Measurements from ENCODE around the gene RABGAP1L.

The RABGAP1L gene

GRCh38 chr1:174157157-174157806, 2.0 kb upstream of the RABGAP1L start:
- peaks cover 3% of the 10 kb centered on the region; the same call in 1 of the 2 replicates for H3K4me1 ChIP-seq (ENCODE audit: control insufficient read depth, insufficient read depth, low read length)
- TF ChIP-seq ZNF830 (tag by site-specific recombination; IDR thresholded peaks at IDR 0.05; ENCODE audit: low read depth) (no peak), KLF16 (tag by site-specific recombination; IDR thresholded peaks at IDR 0.05) (no peak), ZNF302 (tag by site-specific recombination; IDR thresholded peaks at IDR 0.05; ENCODE audit: low read depth) (no peak), ZNF670 (tag by site-specific recombination; IDR thresholded peaks at IDR 0.05; ENCODE audit: low read depth) (no peak), ZNF555 (tag by site-specific recombination; conservative IDR thresholded peaks at IDR 0.05) (no peak), ZNF174 (tag by site-specific recombination; IDR thresholded peaks at IDR 0.05) (no peak), ZBTB48 (tag by site-specific recombination; IDR thresholded peaks at IDR 0.05) (no peak), HOXC10 (CRISPR knock-in tag; IDR thresholded peaks at IDR 0.05) (no peak), ZNF18 (tag by site-specific recombination; IDR thresholded peaks at IDR 0.05) (no peak), ZNF24 (tag by site-specific recombination; IDR thresholded peaks at IDR 0.05) (no peak), ZSCAN18 (tag by site-specific recombination; IDR thresholded peaks at IDR 0.05) (no peak), ZNF585B (tag by site-specific recombination; IDR thresholded peaks at IDR 0.05) (no peak), ZNF843 (tag by site-specific recombination; IDR thresholded peaks at IDR 0.05) (no peak), ZNF140 (tag by site-specific recombination; IDR thresholded peaks at IDR 0.05) (no peak), ZNF16 (tag by site-specific recombination; IDR thresholded peaks at IDR 0.05; ENCODE audit: low read depth) (no peak), MYNN (tag by site-specific recombination; IDR thresholded peaks at IDR 0.05; ENCODE audit: borderline replicate concordance) (no peak)
- TF ChIP-seq, protein P1, sequence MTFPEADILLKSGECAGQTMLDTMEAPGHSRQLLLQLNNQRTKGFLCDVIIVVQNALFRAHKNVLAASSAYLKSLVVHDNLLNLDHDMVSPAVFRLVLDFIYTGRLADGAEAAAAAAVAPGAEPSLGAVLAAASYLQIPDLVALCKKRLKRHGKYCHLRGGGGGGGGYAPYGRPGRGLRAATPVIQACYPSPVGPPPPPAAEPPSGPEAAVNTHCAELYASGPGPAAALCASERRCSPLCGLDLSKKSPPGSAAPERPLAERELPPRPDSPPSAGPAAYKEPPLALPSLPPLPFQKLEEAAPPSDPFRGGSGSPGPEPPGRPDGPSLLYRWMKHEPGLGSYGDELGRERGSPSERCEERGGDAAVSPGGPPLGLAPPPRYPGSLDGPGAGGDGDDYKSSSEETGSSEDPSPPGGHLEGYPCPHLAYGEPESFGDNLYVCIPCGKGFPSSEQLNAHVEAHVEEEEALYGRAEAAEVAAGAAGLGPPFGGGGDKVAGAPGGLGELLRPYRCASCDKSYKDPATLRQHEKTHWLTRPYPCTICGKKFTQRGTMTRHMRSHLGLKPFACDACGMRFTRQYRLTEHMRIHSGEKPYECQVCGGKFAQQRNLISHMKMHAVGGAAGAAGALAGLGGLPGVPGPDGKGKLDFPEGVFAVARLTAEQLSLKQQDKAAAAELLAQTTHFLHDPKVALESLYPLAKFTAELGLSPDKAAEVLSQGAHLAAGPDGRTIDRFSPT (tag by site-specific recombination; IDR thresholded peaks at IDR 0.05), result no peak
- no peaks in the 10 kb centered on the region for H3K36me3 ChIP-seq (ENCODE audit: control insufficient read depth in 2 of 2, insufficient read depth in 1 of 2, low read length in 2 of 2)
- ChIA-PET CTCF (no interaction called here), POLR2A (no interaction called here)
- no peak overlapping the region for H3K27ac ChIP-seq (ENCODE audit: extremely low read depth, low read depth, low read length)
- no peaks in the 10 kb centered on the region for H3K9me3 ChIP-seq (ENCODE audit: control insufficient read depth, insufficient read depth, low read depth, low read length)
- no peak overlapping the region for H3K4me3 ChIP-seq (ENCODE audit: low read depth, low read length)

DNA sequence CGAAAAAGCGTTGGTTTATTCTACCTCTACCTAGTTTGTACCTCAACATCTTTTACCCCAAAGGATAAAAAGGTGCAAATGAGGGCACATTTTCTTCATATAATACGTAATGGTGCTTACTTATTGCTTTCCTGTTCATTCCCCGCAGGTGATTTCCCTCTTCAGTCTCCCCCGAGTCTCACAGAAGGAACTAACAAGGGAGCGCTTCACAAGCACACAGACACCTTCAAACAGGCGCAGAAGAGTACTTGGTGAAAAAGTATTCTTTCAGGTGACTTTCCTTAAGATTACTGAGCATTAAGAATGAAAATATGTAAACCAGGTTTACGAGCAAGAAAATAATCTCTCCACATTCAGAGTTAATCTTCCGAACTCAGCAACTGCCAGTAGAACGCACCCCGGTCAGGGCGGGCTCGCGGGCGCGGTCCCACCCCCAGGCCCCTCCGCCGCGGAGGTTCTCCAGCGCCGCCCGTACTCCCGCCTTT, 511 bp upstream of the RABGAP1L start:
- Histone ChIP-seq H3K4me3 (ENCODE audit: low read depth, low read length) (peak overlapping the region; percentile 96), H3K4me1 (ENCODE audit: control insufficient read depth, insufficient read depth, low read length) (peaks cover 3% of the 10 kb centered on the region; the same call in 1 of the 2 replicates), H3K27ac (ENCODE audit: extremely low read depth, low read depth, low read length) (peak overlapping the region; percentile 24; the same call in 1 of the 2 replicates), H3K36me3 (ENCODE audit: control insufficient read depth in 2 of 2, insufficient read depth in 1 of 2, low read length in 2 of 2) (no peaks in the 10 kb centered on the region), H3K9me3 (ENCODE audit: control insufficient read depth, insufficient read depth, low read depth, low read length) (no peaks in the 10 kb centered on the region)
- POLR2A ChIA-PET, result no interaction called here
- CTCF ChIA-PET, result interaction anchor here (0.6 kb wide), 1 partner anchor 341 kb away, joined by 3 read pairs; no protein-coding TSS in a partner anchor
- TF ChIP-seq SETDB1 (IDR thresholded peaks at IDR 0.05; ENCODE audit: insufficient read length, low read length), result no peak
- TF ChIP-seq, protein P2, sequence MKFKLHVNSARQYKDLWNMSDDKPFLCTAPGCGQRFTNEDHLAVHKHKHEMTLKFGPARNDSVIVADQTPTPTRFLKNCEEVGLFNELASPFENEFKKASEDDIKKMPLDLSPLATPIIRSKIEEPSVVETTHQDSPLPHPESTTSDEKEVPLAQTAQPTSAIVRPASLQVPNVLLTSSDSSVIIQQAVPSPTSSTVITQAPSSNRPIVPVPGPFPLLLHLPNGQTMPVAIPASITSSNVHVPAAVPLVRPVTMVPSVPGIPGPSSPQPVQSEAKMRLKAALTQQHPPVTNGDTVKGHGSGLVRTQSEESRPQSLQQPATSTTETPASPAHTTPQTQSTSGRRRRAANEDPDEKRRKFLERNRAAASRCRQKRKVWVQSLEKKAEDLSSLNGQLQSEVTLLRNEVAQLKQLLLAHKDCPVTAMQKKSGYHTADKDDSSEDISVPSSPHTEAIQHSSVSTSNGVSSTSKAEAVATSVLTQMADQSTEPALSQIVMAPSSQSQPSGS (tag by site-specific recombination; IDR thresholded peaks at IDR 0.05; ENCODE audit: low read depth), result no peak
- no peak for TF ChIP-seq SP7 (tag by site-specific recombination; IDR thresholded peaks at IDR 0.05)
- no peak for TF ChIP-seq ZNF837 (tag by site-specific recombination; IDR thresholded peaks at IDR 0.05)
- no peak for TF ChIP-seq YY1 (tag by site-specific recombination; IDR thresholded peaks at IDR 0.05)
- TF ChIP-seq ZNF548 (tag by site-specific recombination; IDR thresholded peaks at IDR 0.05), result no peak
- no peak for TF ChIP-seq ZSCAN5A (tag by site-specific recombination; IDR thresholded peaks at IDR 0.05)
- TF ChIP-seq, protein P3, sequence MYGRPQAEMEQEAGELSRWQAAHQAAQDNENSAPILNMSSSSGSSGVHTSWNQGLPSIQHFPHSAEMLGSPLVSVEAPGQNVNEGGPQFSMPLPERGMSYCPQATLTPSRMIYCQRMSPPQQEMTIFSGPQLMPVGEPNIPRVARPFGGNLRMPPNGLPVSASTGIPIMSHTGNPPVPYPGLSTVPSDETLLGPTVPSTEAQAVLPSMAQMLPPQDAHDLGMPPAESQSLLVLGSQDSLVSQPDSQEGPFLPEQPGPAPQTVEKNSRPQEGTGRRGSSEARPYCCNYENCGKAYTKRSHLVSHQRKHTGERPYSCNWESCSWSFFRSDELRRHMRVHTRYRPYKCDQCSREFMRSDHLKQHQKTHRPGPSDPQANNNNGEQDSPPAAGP (tag by site-specific recombination; IDR thresholded peaks at IDR 0.05), result no peak

All from HEK293 (cell line).